Prostate gland (tissue), 2 donors: Measurements from ENCODE around the gene CA12.

ENCODE experiments used
- POLR2A ChIP-seq: fragments of 450-650 bp; IDR thresholded peaks from one replicate; pipeline ENCODE4 v1.6.1; 2016; ENCODE audit warnings: antibody characterized with exemption, mild to moderate bottlenecking
- POLR2AphosphoS5 ChIP-seq: sonication (generic); formaldehyde crosslinking; IDR thresholded peaks from one replicate; pipeline ENCODE4 v1.6.1; 2017; ENCODE audit warnings: antibody characterized with exemption
- TF ChIP-seq, protein P1 (sequence below), 4 experiments: fragments of 200-600 bp in 2 of 4; fragments of 450-650 bp in 2 of 4; sonication (generic) in 2 of 4; IDR thresholded peaks; 1 replicate in 3 of 4; 2 replicates in 1 of 4; pipeline ENCODE4 v1.5.1; 2016 to 2019; ENCODE audit warnings: antibody characterized with exemption in 4 of 4, mild to moderate bottlenecking in 2 of 4, moderate library complexity in 2 of 4

GRCh38 chr15:63411866-63412265 lies 30.2 kb upstream of the CA12 start:
- TF ChIP-seq, protein P1, sequence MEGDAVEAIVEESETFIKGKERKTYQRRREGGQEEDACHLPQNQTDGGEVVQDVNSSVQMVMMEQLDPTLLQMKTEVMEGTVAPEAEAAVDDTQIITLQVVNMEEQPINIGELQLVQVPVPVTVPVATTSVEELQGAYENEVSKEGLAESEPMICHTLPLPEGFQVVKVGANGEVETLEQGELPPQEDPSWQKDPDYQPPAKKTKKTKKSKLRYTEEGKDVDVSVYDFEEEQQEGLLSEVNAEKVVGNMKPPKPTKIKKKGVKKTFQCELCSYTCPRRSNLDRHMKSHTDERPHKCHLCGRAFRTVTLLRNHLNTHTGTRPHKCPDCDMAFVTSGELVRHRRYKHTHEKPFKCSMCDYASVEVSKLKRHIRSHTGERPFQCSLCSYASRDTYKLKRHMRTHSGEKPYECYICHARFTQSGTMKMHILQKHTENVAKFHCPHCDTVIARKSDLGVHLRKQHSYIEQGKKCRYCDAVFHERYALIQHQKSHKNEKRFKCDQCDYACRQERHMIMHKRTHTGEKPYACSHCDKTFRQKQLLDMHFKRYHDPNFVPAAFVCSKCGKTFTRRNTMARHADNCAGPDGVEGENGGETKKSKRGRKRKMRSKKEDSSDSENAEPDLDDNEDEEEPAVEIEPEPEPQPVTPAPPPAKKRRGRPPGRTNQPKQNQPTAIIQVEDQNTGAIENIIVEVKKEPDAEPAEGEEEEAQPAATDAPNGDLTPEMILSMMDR (IDR thresholded peaks at IDR 0.05): no peak
- no peak for TF ChIP-seq POLR2AphosphoS5
- no peak for TF ChIP-seq POLR2A
